Subcutaneous abdominal adipose tissue (tissue), 5 donors: ENCODE measurements around the gene KMT2C.

Experiments
- H3K27ac ChIP-seq: one replicate; pipeline ENCODE4 v1.7.0; 2013; ENCODE audit warnings: low read depth, mild to moderate bottlenecking, inconsistent platforms, low read length, moderate library complexity
- H3K27me3 ChIP-seq, 5 donors: one replicate each; pipeline ENCODE4 v1.7.0; 2013; ENCODE audit warnings: low read length in 5 of 5, inconsistent platforms in 1 of 5; ENCODE audit not compliant: control insufficient read depth in 5 of 5, insufficient read depth in 4 of 5
- H3K36me3 ChIP-seq, 5 donors: one replicate each; pipeline ENCODE4 v1.7.0; 2013; ENCODE audit warnings: low read length in 5 of 5; ENCODE audit not compliant: control insufficient read depth in 5 of 5, insufficient read depth in 5 of 5
- H3K4me1 ChIP-seq, 5 donors: one replicate each; pipeline ENCODE4 v1.7.0; 2013; ENCODE audit warnings: low read length in 5 of 5, mild to moderate bottlenecking in 3 of 5, moderate library complexity in 1 of 5; ENCODE audit not compliant: control insufficient read depth in 5 of 5, insufficient read depth in 5 of 5
- H3K4me3 ChIP-seq, 5 donors: one replicate each; pipeline ENCODE4 v1.7.0; 2013; ENCODE audit warnings: low read length in 5 of 5, low read depth in 1 of 5
- H3K9ac ChIP-seq, 5 donors: one replicate each; pipeline ENCODE4 v1.7.0; 2013; ENCODE audit warnings: low read length in 5 of 5, mild to moderate bottlenecking in 4 of 5, moderate library complexity in 3 of 5
- H3K9me3 ChIP-seq, 5 donors: one replicate each; pipeline ENCODE4 v1.7.0; 2013; ENCODE audit warnings: low read length in 5 of 5; ENCODE audit not compliant: control insufficient read depth in 5 of 5
- donor health status: healthy.
- donor health status: healthy.
- donor health status: healthy.
- donor health status: healthy.
- donor health status: healthy.

Gene KMT2C

DNA sequence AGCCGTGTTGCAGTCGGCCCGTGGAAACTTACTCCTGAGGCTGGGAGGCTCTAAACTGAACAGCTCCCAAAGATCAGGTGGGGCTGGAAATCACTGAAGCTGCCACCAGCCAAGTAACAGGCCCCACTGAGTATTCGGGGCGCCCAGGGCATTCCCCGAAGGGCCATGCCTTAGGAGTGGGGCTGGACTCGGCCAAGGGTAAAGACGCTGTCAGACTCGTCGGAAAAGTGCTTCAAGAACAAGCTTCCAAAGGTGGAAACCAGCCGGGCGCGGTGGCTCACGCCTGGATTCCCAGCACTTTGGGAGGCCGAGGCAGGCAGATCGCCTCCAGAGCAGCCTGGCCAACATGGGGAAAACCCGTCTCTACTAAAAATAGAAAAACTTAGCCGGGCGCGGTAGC, 307.6 kb downstream of the KMT2C start:
- Histone ChIP-seq H3K9ac (no peak overlapping the region), H3K27ac (no peak overlapping the region), H3K9me3 (peaks cover 0 to 7% (median 4%) of the 10 kb centered on the region in 5 donors), H3K36me3 (peaks cover 23 to 66% (median 60%) of the 10 kb centered on the region in 5 donors), H3K27me3 (no peaks in the 10 kb centered on the region), H3K4me1 (peaks cover 4 to 7% (median 5%) of the 10 kb centered on the region in 5 donors), H3K4me3 (no peak overlapping the region)

DNA sequence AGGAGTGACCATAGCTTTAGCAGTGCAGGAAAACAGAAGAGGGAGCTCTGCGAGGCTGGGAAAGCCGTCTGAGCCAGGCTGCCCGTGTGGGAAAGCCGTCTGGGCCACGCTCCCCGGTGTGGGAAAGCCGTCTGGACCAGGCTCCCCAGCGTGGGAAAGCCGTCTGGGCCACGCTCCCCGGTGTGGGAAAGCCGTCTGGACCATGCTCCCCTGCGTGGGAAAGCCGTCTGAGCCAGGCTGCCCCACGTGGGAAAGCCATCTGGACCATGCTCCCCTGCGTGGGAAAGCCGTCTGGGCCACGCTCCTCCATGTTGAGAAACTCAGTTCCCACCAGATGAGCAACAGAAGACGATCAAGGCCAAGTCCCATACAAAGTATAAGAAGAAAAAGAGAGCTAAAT, 308.6 kb downstream of the KMT2C start:
- Histone ChIP-seq H3K4me3 (no peak overlapping the region), H3K27ac (no peak overlapping the region), H3K9me3 (peaks cover 0 to 7% (median 4%) of the 10 kb centered on the region in 5 donors), H3K4me1 (peaks cover 0 to 4% (median 0%) of the 10 kb centered on the region in 5 donors), H3K36me3 (peaks cover 31 to 70% (median 63%) of the 10 kb centered on the region in 5 donors), H3K27me3 (no peaks in the 10 kb centered on the region), H3K9ac (no peak overlapping the region)

DNA sequence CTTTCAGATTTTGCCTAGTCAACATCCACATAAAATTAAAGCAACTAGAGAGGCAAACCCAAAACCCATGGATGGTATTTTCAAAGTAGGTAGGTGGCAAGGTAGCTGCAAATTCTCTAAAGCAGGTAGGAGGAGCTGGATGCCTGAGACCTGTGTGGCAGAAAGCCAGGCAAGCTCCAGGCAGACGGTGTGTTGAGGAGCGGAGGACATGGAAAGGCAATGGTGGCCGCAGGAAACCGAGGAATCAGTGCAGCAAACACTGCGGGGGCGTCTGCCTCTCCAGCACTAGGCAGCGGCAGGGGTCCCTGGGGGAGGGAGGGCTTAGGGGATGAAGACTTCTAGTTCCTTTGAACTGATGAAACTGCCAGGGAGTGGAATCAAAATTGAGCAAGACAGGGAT, 309.1 kb downstream of the KMT2C start:
- H3K27me3 ChIP-seq = no peaks in the 10 kb centered on the region
- H3K4me3 ChIP-seq = no peak overlapping the region
- peaks cover 0 to 7% (median 4%) of the 10 kb centered on the region in 5 donors for H3K9me3 ChIP-seq
- H3K36me3 ChIP-seq = peaks cover 31 to 69% (median 63%) of the 10 kb centered on the region in 5 donors
- peaks cover 0 to 4% (median 0%) of the 10 kb centered on the region in 5 donors for H3K4me1 ChIP-seq
- no peak overlapping the region for H3K9ac ChIP-seq
- no peak overlapping the region for H3K27ac ChIP-seq

DNA sequence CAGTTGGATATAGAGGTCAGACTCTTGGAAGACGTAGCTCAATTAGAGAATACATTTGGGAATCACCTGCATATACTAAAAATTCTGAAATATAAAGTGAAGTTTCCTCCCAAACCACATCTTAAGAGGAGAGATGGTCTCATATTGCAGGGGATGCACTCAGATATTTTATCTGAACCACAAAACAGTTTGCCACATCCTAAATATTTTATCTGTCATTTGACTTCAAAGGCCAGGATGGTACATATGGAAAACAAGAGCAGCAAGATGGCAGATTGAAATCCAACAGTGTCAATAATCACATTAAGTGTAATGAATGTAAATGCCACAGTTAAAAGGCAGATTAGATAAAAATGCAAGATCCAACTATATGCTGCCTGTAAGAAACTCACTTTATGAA, 313.3 kb downstream of the KMT2C start:
- Histone ChIP-seq H3K9me3 (peaks cover 0 to 7% (median 4%) of the 10 kb centered on the region in 5 donors), H3K9ac (no peak overlapping the region), H3K36me3 (peaks cover 49 to 80% (median 74%) of the 10 kb centered on the region in 5 donors), H3K4me1 (peaks cover 0 to 4% (median 0%) of the 10 kb centered on the region in 5 donors), H3K27me3 (no peaks in the 10 kb centered on the region), H3K4me3 (no peak overlapping the region), H3K27ac (no peak overlapping the region)

DNA sequence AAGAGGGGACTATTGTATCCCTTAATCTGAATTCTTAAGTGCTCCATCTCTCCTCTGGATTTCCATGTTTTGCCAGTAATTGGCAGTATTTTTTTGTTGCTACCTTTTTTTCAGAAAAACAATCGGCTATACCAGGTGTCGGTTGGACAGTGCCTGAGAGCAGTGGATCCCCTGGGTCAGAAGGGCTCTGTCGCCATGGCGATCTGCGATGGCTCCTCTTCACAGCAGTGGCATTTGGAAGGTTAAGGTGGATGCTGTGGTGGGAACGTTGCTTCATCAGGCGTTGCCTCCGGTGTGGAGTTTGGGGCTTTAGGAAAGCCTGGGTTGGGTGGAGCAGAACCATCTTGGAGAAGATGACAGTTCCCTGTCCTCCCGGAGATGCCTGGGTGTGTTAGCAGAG, 314.4 kb downstream of the KMT2C start:
- Histone ChIP-seq H3K36me3 (peaks cover 53 to 81% (median 76%) of the 10 kb centered on the region in 5 donors), H3K27me3 (no peaks in the 10 kb centered on the region), H3K4me3 (no peak overlapping the region), H3K9ac (no peak overlapping the region), H3K27ac (no peak overlapping the region), H3K4me1 (no peaks in the 10 kb centered on the region), H3K9me3 (peaks cover 0 to 7% (median 4%) of the 10 kb centered on the region in 5 donors)

DNA sequence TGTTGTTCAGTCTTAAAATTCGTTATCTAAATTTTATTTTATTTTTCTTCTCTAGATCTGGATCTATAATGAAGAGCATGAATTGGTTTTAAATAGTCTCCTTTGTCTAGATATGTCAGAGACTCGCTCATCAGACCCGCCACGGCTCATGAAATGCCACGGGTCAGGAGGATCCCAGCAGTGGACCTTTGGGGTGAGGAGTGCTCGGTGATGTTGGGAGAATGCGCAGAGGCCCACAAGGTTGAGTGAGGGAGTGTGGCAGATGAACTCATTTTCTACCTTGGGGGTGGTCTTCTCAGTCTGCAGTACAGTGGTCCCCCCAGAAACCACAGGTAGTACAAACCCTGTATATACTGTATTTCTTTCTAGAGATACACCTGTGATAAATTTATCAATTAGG, 315.0 kb downstream of the KMT2C start:
- no peak overlapping the region for H3K9ac ChIP-seq
- H3K27ac ChIP-seq = no peak overlapping the region
- H3K36me3 ChIP-seq = peaks cover 53 to 83% (median 78%) of the 10 kb centered on the region in 5 donors
- H3K27me3 ChIP-seq = no peaks in the 10 kb centered on the region
- peaks cover 0 to 7% (median 4%) of the 10 kb centered on the region in 5 donors for H3K9me3 ChIP-seq
- no peak overlapping the region for H3K4me3 ChIP-seq
- no peaks in the 10 kb centered on the region for H3K4me1 ChIP-seq

DNA sequence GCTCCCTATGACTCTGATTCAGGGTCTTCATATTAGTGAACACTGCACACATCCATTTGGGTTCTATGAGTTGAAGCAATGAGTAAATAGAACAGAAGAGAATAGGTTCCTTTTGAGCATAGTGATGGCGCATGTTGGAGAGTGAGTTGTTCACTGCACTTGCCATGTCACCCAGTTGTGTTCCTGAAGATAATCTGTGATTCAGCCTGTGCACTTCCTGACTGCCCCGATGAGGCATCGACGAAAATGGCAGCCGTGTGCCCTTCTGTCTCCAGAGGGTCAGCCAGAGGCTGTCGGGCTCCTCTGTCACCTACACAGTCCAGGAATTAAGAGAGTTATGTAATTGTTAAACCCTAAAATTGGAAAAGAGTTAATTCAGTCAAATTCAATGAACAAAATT, 315.6 kb downstream of the KMT2C start:
- H3K9ac ChIP-seq = no peak overlapping the region
- H3K36me3 ChIP-seq = peaks cover 48 to 85% (median 76%) of the 10 kb centered on the region in 5 donors
- H3K4me1 ChIP-seq = no peaks in the 10 kb centered on the region
- H3K27me3 ChIP-seq = no peaks in the 10 kb centered on the region
- H3K27ac ChIP-seq = no peak overlapping the region
- peaks cover 0 to 7% (median 4%) of the 10 kb centered on the region in 5 donors for H3K9me3 ChIP-seq
- no peak overlapping the region for H3K4me3 ChIP-seq

DNA sequence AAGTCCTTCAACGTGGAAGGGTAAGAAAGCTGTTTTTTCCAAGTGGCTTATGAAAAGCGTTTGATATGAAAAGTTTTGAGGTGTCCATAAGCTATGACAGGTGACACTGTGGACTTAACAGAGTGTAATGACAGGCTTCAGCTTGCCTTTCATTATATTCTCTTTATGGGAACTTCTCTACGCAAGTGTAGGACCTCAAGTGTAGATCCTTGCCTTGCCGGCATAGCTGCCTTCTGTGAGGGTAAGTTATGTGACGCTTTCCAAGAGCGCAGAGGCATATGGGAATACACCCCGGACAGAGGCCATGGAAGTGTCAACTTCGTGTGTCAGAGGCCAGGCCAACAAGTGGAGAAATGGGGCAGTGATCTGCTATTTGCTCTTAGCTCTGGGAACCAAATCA, 318.4 kb downstream of the KMT2C start:
- Histone ChIP-seq H3K9me3 (no peaks in the 10 kb centered on the region), H3K4me1 (no peaks in the 10 kb centered on the region), H3K36me3 (peaks cover 27 to 82% (median 71%) of the 10 kb centered on the region in 5 donors), H3K27ac (no peak overlapping the region), H3K27me3 (no peaks in the 10 kb centered on the region), H3K9ac (no peak overlapping the region), H3K4me3 (no peak overlapping the region)

DNA sequence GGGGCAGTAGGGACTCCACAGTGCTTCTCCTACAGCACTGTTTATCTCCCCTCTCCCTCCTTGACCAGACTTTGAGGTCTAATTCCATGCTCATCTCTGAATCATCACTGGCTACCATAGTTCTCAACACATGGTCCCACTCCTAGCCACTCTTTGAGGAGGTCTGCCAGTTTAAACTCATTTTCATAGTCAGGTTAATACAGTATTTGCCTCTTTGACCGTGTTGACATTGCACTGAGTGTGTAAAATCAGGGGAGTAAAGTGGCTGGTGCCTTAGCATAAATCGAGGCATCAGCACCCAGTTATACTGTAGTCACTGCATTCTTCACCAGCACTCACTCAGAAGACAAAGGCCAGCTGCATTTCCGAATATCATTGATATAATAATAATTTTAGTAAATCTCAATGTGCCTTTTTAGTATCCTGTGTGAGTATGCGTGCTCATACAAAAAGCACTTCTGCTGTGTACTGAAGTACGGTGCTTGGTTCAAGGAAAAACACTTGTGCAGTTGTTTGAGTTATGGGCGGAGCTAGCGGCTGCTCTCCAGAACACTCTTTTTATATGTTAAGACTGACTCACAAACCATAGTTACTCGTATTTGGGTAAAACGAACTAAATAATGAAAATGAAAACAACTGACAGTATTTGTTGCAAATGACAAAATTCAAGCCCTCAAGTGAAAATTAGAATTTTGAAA, 320.6 kb downstream of the KMT2C start:
- no peaks in the 10 kb centered on the region for H3K9me3 ChIP-seq
- no peak overlapping the region for H3K4me3 ChIP-seq
- H3K27me3 ChIP-seq = no peaks in the 10 kb centered on the region
- H3K4me1 ChIP-seq = no peaks in the 10 kb centered on the region
- H3K36me3 ChIP-seq = peaks cover 27 to 73% (median 55%) of the 10 kb centered on the region in 5 donors
- H3K27ac ChIP-seq = no peak overlapping the region
- H3K9ac ChIP-seq = no peak overlapping the region

DNA sequence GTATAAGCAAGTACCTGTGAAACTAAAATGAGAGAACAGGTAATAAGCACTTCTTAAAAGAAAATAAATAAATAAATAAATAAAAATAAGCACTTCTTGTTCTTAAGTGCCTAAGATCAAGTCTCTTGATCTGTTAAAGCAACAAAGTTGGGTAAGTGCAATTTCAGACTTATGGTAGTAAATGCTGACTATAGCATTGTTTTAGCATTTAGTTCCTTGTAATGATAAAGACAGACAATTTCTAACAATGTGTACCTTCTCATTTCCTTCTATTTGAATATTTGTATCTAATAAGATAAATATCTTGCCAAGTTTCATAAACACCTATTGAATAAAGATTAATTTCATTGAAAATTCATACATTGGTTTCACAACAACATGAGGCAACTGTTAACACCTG, 323.0 kb downstream of the KMT2C start:
- Histone ChIP-seq H3K9me3 (no peaks in the 10 kb centered on the region), H3K27ac (no peak overlapping the region), H3K36me3 (peaks cover 14 to 69% (median 37%) of the 10 kb centered on the region in 5 donors), H3K9ac (no peak overlapping the region), H3K27me3 (no peaks in the 10 kb centered on the region), H3K4me1 (no peaks in the 10 kb centered on the region), H3K4me3 (no peak overlapping the region)
